ENCODE data around the gene CACNA1C.

- no peak for TF ChIP-seq CTCF (IDR thresholded peaks at IDR 0.05)
- TF ChIP-seq POLR2A (IDR thresholded peaks at IDR 0.05): no peak
These were observed 513.4 kb downstream of the CACNA1C start for GRCh38 chr12:2566161-2566560.
